ENCODE measurements around the gene APOL2.

APOL2 gene, protein sequence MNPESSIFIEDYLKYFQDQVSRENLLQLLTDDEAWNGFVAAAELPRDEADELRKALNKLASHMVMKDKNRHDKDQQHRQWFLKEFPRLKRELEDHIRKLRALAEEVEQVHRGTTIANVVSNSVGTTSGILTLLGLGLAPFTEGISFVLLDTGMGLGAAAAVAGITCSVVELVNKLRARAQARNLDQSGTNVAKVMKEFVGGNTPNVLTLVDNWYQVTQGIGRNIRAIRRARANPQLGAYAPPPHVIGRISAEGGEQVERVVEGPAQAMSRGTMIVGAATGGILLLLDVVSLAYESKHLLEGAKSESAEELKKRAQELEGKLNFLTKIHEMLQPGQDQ

DNA sequence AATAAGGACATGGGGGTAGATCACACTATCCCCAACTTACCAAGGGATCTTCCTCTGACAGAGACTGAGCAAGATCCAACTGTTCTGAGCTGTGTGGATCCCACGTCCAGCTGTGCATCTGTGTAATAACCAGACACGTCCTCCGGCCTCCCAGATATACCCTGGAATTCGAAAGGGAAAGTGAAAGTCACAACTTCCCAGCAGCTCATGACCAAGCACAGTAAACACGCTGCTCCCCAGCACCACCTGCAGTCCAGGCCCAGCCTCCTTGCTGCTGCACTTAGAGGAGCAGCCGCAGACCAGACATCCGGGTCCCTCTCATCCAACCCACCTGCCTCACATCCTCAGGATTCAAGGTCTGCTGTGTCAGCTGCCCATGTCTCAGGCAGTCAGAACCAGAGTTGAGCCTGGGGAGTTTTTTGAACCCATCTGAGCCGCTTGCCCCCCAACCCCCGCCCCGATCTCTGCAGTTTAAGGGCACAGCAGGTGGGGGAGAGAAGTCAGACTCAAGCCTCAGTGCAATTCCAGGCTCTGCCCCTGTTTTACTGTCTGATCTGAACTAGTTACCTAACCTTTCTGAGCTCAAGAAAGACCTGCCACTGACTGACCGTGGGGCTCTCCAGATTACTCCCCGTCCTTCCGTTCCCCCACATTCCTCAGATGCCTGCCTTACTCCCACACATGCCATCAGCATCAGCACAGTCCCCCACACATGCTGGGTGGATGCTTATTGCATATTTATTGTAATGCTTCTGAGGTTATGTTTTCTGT is at the start of gene APOL2:
Gene APOL2 (minus strand): TSS at position 127 of the 771 bp plus-strand sequence. CDS start 6,365 bp downstream, outside the sequence.
- Mint-ChIP-seq H3K4me1 (ENCODE audit: low read depth) (peaks cover 62% of the 10 kb centered on the region), H3K27me3 (peaks cover 1% of the 10 kb centered on the region)

DNA sequence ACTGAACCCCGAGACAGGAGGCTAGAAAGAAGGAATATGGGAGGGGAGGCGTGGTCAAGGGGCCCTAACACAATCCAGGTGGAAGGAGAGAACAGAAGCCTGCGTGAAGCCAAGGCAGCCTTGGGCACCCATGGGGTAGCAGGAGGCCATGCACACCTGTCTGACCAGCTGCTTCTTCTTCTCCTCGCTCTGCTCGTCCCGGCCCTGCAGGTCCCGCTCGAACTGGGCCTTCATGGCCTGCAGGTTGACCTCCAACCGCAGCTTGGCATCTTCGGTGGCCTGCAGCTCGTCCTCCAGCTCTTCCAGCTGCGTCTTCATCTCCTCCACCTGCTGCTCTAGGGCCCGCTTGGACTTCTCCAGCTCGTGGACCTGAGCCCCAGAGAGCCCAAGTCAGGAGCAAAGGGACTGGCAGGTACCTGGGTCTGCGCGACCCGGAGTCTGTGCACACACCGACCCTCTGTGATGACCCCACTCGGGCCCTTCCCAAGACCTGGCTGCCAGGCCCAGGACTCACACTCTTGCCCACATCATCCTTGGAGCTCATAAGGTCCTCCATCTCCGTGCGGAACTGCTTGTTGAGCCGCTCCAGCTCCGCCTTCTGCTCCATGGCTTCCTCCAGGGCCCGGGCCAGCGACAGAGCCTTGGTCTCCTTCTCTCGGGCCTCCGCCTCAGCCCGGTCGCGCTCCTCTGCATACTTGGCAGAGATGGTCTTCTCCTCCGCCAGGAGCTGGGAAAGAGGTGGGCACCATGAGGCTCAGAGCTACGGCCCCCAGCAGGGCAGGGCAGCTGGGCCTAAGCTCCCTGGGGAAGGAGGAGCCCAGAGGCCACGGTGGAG is 49.5 kb upstream of the APOL2 start:
- Mint-ChIP-seq H3K36me3 (ENCODE audit: low read depth) (peaks cover 99% of the 10 kb centered on the region), H3K27me3 (no peaks in the 10 kb centered on the region)

More for the DNA sequence above, at the start of gene APOL2:
- no peaks in the 10 kb centered on the region for H3K9me3 Mint-ChIP-seq
- peaks cover 48% of the 10 kb centered on the region for H3K36me3 Mint-ChIP-seq (ENCODE audit: low read depth)
- H3K4me3 Mint-ChIP-seq = peak within 1 kb of the TSS; percentile 98
- peak within 1 kb of the TSS; percentile 94 for H3K27ac Mint-ChIP-seq
- intact Hi-C loops (cut with micrococcal nuclease) = loop anchor here (5.0 kb wide), 1 partner anchor 42 kb away; no protein-coding TSS in a partner anchor

DNA sequence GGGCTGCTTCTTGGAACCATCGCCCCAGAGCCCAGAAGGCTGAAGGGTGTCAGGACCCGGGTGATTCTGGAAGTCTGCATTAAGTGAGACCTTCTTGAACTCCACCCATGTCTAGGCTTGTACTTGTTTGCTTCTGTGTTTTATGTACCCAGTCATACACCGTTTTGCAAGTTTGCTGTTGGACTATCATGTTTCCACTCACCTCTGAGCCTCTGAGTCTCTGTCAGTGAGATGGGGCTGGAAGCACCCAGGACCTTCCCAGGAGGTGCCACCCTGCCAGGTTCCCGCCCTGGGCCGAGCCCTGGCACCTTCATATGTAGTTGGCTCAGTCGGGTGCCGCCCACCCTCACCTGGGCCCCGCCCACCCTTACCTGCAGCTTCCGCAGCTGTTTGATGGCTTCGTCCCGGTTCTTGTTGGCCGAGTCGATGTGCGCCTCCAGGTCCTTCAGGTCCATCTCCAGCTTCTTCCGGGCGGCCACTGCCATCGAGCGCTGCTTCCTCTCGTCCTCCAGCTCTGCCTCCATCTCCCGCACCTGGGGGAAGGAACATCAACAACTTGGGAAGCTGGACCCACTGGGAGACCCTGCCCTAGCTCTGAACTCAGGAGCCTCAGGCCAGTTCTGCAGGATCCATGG is 48.7 kb upstream of the APOL2 start:
- intact Hi-C loops (cut with micrococcal nuclease) = no loop called here
- peaks cover 99% of the 10 kb centered on the region for H3K36me3 Mint-ChIP-seq (ENCODE audit: low read depth)
- H3K4me1 Mint-ChIP-seq (ENCODE audit: low read depth) = peaks cover 13% of the 10 kb centered on the region
- no peak overlapping the region for H3K4me3 Mint-ChIP-seq
- H3K27ac Mint-ChIP-seq = no peak overlapping the region
- H3K9me3 Mint-ChIP-seq = no peaks in the 10 kb centered on the region
- no peaks in the 10 kb centered on the region for H3K27me3 Mint-ChIP-seq

More for the DNA sequence above, 49.5 kb upstream of the APOL2 start:
- Mint-ChIP-seq H3K4me3 (no peak overlapping the region), H3K9me3 (no peaks in the 10 kb centered on the region), H3K27ac (no peak overlapping the region), H3K4me1 (ENCODE audit: low read depth) (peaks cover 13% of the 10 kb centered on the region)
- intact Hi-C loops (cut with micrococcal nuclease) = no loop called here

DNA sequence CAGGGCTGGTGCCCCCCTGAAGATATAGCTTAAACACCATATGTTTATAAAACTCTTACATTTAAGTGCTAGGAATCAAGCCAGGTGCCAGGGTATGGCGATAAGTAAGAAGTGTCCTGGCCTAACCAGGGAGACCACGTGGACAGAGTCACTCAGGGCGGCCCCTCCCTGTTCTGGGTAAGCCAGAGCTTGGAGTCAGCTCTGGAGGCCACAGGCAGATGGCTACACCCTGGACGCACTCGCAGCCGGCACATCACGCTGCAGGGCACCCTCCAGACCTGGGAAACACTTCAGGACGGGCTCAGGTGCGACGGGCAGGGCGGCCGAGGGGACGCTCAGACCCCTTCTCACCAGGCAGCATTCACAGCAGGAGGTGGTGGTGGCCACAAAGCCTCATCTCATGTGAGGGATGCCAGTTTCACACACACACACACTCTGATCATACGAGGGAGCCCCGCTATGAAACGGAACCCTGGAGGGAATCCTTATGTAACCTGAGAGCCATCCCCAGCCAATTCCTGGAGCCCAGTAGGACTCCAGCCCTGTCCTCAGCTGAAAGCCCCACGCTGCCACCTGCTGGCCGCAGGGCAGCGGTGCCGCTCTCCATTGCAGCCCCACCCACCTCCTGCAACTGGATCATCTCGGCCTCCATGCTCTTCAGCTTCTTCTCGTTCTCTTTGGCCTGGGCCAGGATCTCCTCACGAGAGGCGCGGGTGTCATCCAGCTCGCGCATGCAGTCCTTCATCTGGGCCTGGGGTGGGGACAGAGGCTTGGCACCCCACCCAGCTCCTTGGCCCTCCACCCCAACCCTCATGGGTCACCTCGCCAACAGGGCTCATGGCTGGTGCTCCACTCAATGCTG is 47.0 kb upstream of the APOL2 start:
- no peak overlapping the region for H3K4me3 Mint-ChIP-seq
- peak overlapping the region; percentile 4 for H3K27ac Mint-ChIP-seq
- peaks cover 99% of the 10 kb centered on the region for H3K36me3 Mint-ChIP-seq (ENCODE audit: low read depth)
- intact Hi-C loops (cut with micrococcal nuclease) = no loop called here
- no peaks in the 10 kb centered on the region for H3K9me3 Mint-ChIP-seq
- peaks cover 7% of the 10 kb centered on the region for H3K4me1 Mint-ChIP-seq (ENCODE audit: low read depth)
- no peaks in the 10 kb centered on the region for H3K27me3 Mint-ChIP-seq

DNA sequence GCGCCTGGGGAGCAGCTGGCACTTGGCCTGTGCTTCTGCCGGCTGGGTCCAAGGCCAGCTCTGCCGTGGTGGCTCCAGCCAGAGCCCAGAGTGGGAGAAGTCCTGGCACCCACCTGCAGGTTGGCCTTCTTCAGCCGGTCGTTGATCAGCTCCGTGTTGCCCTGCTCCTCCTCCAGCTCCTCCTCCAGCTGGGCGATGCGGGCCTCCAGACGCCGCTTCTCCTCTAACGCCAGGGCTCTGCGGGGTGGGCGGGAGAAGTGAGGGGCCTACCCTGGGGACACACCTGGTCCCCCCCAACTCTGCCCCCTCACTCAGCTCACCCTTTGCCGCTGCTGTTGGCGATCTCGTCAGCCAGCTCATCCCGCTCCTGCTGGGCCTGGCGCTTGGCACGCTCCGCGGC is 46.2 kb upstream of the APOL2 start:
- intact Hi-C loops (cut with micrococcal nuclease) = no loop called here
- Mint-ChIP-seq H3K27me3 (no peaks in the 10 kb centered on the region), H3K36me3 (ENCODE audit: low read depth) (peaks cover 100% of the 10 kb centered on the region), H3K4me3 (no peak overlapping the region), H3K9me3 (no peaks in the 10 kb centered on the region), H3K27ac (no peak overlapping the region), H3K4me1 (ENCODE audit: low read depth) (peaks cover 13% of the 10 kb centered on the region)

DNA sequence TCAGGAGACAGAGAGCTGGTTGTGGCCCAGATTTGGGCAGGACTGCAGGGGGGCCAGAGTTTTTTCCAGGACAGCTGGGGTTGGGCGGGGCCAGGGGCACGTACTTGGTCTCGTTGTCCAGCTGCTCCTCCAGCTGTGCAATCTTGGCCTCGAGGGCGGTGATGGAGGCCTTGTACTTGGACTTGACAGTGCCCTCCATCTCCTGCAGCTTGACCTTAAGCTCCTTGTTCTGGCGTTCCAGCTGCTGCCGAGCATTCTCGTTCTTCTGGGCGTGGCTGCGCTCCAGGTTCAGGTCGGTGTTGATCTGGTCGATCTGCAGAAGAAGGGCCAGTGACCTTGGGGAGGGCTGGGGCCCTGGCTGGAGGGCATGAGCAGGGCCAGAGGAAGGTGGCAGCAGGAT is 45.7 kb upstream of the APOL2 start:
- no peak overlapping the region for H3K27ac Mint-ChIP-seq

DNA sequence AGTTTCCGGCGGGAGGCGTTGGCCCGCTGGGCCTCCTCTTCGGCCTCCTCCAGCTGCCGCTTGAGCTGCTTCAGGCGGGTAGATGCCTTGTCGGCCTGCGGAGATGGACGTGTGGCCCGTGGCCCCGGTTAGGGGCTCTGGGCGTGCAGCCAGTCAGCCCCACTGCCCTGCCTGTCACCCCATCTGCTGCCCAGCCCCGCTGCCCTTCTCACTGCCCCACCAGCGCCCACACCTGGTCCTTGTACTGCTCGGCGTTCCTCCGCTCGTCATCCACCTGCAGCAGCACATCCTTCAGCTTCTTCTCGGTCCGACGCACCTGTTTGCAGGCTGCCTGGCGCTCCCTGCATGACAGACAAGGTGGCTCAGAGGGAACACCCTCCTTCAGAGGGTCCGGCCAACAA is 44.8 kb upstream of the APOL2 start:
- H3K27me3 Mint-ChIP-seq = no peaks in the 10 kb centered on the region
- intact Hi-C loops (cut with micrococcal nuclease) = no loop called here
- peaks cover 93% of the 10 kb centered on the region for H3K36me3 Mint-ChIP-seq (ENCODE audit: low read depth)
- H3K27ac Mint-ChIP-seq = peak overlapping the region; percentile 11
- no peaks in the 10 kb centered on the region for H3K9me3 Mint-ChIP-seq
- H3K4me1 Mint-ChIP-seq (ENCODE audit: low read depth) = peaks cover 26% of the 10 kb centered on the region
- H3K4me3 Mint-ChIP-seq = no peak overlapping the region

More for the DNA sequence above, 45.7 kb upstream of the APOL2 start:
- H3K4me3 Mint-ChIP-seq = no peak overlapping the region
- H3K36me3 Mint-ChIP-seq (ENCODE audit: low read depth) = peaks cover 100% of the 10 kb centered on the region
- H3K9me3 Mint-ChIP-seq = no peaks in the 10 kb centered on the region
- intact Hi-C loops (cut with micrococcal nuclease) = no loop called here
- peaks cover 18% of the 10 kb centered on the region for H3K4me1 Mint-ChIP-seq (ENCODE audit: low read depth)
- H3K27me3 Mint-ChIP-seq = no peaks in the 10 kb centered on the region

DNA sequence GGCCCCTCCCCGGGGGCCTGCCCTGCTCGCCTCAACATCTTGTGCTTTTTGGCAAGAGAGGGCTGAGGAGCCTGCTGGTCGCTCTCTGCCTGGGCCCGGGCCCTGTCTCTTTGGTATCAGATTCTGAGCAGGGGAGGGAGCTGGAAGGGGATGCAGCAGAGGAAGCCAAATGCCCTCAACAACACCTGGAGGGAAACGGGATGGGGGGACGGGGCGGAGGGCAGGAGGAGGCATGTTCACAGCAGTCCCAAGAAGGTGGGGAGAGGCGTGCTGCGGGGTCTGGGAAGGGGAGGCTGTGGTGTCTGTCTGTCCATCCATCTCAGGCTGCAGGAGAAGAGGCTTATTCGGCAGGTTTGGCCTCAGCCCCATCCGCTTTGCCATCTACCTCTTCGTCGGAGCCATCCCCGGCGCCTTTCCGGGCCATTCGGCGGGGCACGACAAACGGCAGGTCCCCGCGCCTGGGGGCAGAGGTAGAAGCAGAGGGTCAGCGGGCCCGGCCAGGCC is 43.1 kb upstream of the APOL2 start:
- Mint-ChIP-seq H3K4me1 (ENCODE audit: low read depth) (peaks cover 35% of the 10 kb centered on the region), H3K9me3 (no peaks in the 10 kb centered on the region), H3K4me3 (no peak overlapping the region), H3K36me3 (ENCODE audit: low read depth) (peaks cover 75% of the 10 kb centered on the region), H3K27ac (peak overlapping the region; percentile 20), H3K27me3 (no peaks in the 10 kb centered on the region)
- intact Hi-C loops (cut with micrococcal nuclease) = no loop called here

DNA sequence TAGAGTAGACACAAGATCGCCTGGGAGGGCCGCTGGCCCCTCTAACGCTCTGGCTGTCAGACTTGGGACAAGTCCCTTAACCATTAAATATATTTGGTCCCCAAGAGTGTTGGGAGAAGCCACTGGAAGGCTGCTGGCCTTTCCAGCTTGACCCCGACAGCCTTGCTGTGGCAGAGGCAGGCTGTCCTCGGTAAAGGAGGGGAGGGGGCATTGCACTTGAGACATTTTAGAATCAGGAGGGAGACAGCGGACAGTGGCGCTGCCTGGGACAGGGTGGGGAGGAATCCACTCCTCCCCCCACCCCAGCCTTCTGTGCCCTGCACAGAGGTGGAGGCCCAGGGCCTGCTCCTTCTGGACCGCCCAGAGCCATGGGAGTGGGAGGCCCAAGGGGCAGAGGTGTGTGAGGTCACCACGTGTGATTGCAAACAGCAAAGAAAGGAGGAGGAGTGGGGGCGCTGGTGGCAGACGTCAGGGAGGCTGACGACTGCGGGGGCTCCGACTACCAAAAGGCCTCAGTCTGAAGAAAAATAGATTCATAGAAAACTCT is 42.5 kb upstream of the APOL2 start:
- peak overlapping the region; percentile 20 for H3K27ac Mint-ChIP-seq
- peaks cover 70% of the 10 kb centered on the region for H3K36me3 Mint-ChIP-seq (ENCODE audit: low read depth)
- H3K4me3 Mint-ChIP-seq = no peak overlapping the region

DNA sequence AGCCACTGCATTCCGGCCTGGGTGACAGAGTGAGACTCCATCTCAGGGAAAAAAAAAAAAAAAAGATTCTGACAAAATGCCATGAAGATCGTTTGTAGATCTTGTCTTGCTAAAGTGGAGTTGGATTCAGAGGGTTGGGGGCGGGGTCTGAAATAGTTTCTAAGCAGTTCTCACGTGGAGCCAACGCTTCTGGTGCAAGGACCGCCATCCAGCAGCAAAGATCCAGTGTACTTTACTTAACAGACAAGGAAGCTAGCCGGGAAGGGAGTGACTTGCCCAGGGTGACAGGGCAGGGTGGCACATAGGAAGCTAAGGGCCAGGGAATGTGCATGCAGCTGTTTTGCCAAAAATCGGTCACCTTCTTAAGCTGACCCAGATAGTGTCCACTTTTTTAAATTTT is 41.1 kb upstream of the APOL2 start:
- Mint-ChIP-seq H3K27ac (no peak overlapping the region), H3K4me3 (no peak overlapping the region), H3K27me3 (no peaks in the 10 kb centered on the region), H3K9me3 (no peaks in the 10 kb centered on the region), H3K4me1 (ENCODE audit: low read depth) (peaks cover 35% of the 10 kb centered on the region), H3K36me3 (ENCODE audit: low read depth) (peaks cover 55% of the 10 kb centered on the region)
- intact Hi-C loops (cut with micrococcal nuclease) = no loop called here

More for the DNA sequence above, 42.5 kb upstream of the APOL2 start:
- intact Hi-C loops (cut with micrococcal nuclease) = no loop called here
- no peaks in the 10 kb centered on the region for H3K27me3 Mint-ChIP-seq
- H3K4me1 Mint-ChIP-seq (ENCODE audit: low read depth) = peaks cover 35% of the 10 kb centered on the region
- H3K9me3 Mint-ChIP-seq = no peaks in the 10 kb centered on the region

DNA sequence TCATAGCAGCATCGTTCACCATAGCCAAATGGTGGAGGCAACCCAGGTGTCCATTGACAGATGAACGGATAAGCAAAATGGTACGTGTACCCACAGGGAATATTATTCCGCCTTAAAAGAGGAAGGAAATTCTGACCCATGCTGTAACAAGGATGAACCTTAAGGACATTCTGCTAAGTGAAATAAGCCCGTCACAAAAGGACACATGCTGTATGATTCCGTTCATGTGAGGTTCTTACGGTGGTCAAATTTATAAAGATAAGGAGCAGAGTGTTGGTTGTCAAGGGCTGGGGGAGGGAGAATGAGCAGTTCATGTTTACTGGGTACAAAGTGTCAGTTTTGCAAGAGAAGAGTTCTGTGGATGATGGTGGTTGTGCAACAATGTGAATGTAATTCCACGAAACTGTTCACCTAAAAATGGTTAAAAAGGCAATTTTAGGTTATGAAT is 39.9 kb upstream of the APOL2 start:
- Mint-ChIP-seq H3K4me1 (ENCODE audit: low read depth) (peaks cover 43% of the 10 kb centered on the region), H3K4me3 (no peak overlapping the region), H3K27ac (no peak overlapping the region), H3K27me3 (no peaks in the 10 kb centered on the region), H3K36me3 (ENCODE audit: low read depth) (peaks cover 44% of the 10 kb centered on the region), H3K9me3 (no peaks in the 10 kb centered on the region)
- intact Hi-C loops (cut with micrococcal nuclease) = loop anchor here (5.0 kb wide), 1 partner anchor 82 kb away; no protein-coding TSS in a partner anchor
